ENCODE results near the gene PPP2R3C.
A peak's percentile ranks its signal among the peaks of the same experiment; 100 is the strongest.

The PPP2R3C gene

GRCh38 chr14:35133542-35134328 is 11.9 kb upstream of the PPP2R3C start:
- no peak overlapping the region for H3K4me3 ChIP-seq (replicated peaks; ENCODE audit: low read depth, low read length)
- peak; percentile 5 for DNase-seq (ENCODE audit: low read depth)
- no peak for TF ChIP-seq CTCF (IDR thresholded peaks at IDR 0.05; ENCODE audit: low read length, missing control alignments)

- no peak for TF ChIP-seq CTCF (IDR thresholded peaks at IDR 0.05; ENCODE audit: low read length, missing control alignments)
- no peak overlapping the region for H3K4me3 ChIP-seq (replicated peaks; ENCODE audit: low read depth, low read length)
- no peak for DNase-seq (ENCODE audit: low read depth)
Measured at GRCh38 chr14:35124127-35124526, 2.3 kb upstream of the PPP2R3C start.

- H3K4me3 ChIP-seq (replicated peaks; ENCODE audit: low read depth, low read length) = peak overlapping the region; percentile 96
- DNase-seq (ENCODE audit: low read depth) = no peak
- no peak for TF ChIP-seq CTCF (IDR thresholded peaks at IDR 0.05; ENCODE audit: low read length, missing control alignments)
Measured at GRCh38 chr14:35123388-35123703, 1.6 kb upstream of the PPP2R3C start.

- TF ChIP-seq CTCF (IDR thresholded peaks at IDR 0.05; ENCODE audit: low read length, missing control alignments) = no peak
- peak; percentile 61 for DNase-seq (ENCODE audit: low read depth)
Measured at GRCh38 chr14:35122696-35123387, 1.1 kb upstream of the PPP2R3C start.

GRCh38 chr14:35121026-35121886 is 534 bp downstream of the PPP2R3C start:
- peak; percentile 21 for DNase-seq (ENCODE audit: low read depth)
- peak overlapping the region; percentile 96 for H3K4me3 ChIP-seq (replicated peaks; ENCODE audit: low read depth, low read length)
- no peak for TF ChIP-seq CTCF (IDR thresholded peaks at IDR 0.05; ENCODE audit: low read length, missing control alignments)

More at GRCh38 chr14:35122696-35123387, 1.1 kb upstream of the PPP2R3C start:
- H3K4me3 ChIP-seq (replicated peaks; ENCODE audit: low read depth, low read length) = peak overlapping the region; percentile 96

GRCh38 chr14:35117112-35117511 is 4.7 kb downstream of the PPP2R3C start:
- DNase-seq (ENCODE audit: low read depth) = no peak
- H3K4me3 ChIP-seq (replicated peaks; ENCODE audit: low read depth, low read length) = no peak overlapping the region

More at GRCh38 chr14:35117112-35117511, 4.7 kb downstream of the PPP2R3C start:
- TF ChIP-seq CTCF (IDR thresholded peaks at IDR 0.05; ENCODE audit: low read length, missing control alignments) = no peak
